Left ventricle myocardium superior (tissue), 1 donor: ENCODE results near the gene KDM3A. TPM values are rescaled to one million over a fixed set of nuclear protein-coding genes. Genes with fewer than 3 reads are reported as not detected.

Experiments used
- total RNA-seq: library from RNA; stranded (reverse); fragmentation: NEBNext Ultra II Directional; extraction: Animal tissue kit (Norgen Biotek cat#: 25700); gene quantifications from one replicate; pipeline ENCODE4 v1.2.1, GENCODE V29; 2021
- donor health status: DM: no; HTN: yes; CAD: no; lungs with severe emphysema.

The KDM3A gene
- total RNA-seq, 1 donor from 2014 or later, result 35.6 TPM

Other genes starting within 250 kb of the KDM3A start
- gene IMMT, start 245.9 kb upstream of the KDM3A start, total RNA-seq, result 301 TPM
- gene MRPL35, start 241.9 kb upstream of the KDM3A start, total RNA-seq, result 101 TPM
- gene REEP1, start 103.7 kb upstream of the KDM3A start, total RNA-seq, result 21.3 TPM
- 184 TPM for gene CHMP3, start 122.1 kb downstream of the KDM3A start, total RNA-seq
- 53.9 TPM for gene RNF103, start 182.5 kb downstream of the KDM3A start, total RNA-seq